SIG-M5 treated with dmso at 0.1 percent for 504 hours (cell line): Measurements from ENCODE around the gene CD27.

ENCODE experiments used
- DNase-seq: peaks from one replicate; lab custom pipeline; 2025; ENCODE audit not compliant: unreplicated experiment; lab: John Stamatoyannopoulos, UW

Gene CD27

GRCh38 chr12:6434205-6435140 lies 10.3 kb upstream of the CD27 start:
- DNase-seq: no peak

- DNase-seq: no peak
Measured at GRCh38 chr12:6435961-6436715, 8.6 kb upstream of the CD27 start.

DNA sequence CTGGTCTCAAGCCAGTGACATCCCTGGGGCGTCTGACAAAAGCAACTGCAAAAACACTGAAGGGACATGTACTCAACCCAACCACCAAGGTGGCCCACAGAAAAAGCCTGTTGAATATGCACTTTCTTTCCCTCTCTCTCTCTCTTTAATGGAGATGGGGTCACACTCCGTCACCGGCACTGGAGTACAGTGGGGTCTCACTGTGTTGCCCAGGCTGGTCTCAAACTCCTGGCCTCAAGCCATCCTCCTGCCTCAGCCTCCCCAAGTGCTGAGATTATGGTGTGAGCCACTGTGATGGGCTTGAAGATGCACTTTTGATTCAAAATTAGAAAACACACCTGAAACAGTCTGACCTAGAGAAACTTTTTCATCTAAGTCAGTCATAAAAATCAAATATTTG lies 7.2 kb upstream of the CD27 start:
- DNase-seq: no peak

GRCh38 chr12:6438345-6438744 lies 6.4 kb upstream of the CD27 start:
- DNase-seq: no peak

DNA sequence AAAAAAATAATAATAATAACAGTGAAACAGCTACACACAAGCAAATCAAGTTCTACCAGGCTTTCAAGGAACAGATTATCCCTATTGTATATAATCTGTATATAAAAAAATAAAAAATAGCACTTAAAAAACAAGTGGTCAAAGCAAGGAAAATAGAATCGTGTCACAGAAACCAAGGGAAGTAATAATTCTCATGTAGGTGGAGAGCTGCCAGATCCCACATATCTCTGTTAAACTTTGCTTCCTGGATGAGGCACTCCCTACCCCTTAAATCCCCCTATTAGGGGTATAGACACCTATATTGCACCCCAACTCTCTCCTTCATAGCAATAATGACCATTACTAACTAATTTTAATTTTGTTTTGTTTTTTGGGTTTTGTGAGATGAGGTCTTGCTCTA lies 4.4 kb upstream of the CD27 start:
- DNase-seq: no peak

GRCh38 chr12:6442836-6443235 lies 1.9 kb upstream of the CD27 start:
- DNase-seq: no peak

DNA sequence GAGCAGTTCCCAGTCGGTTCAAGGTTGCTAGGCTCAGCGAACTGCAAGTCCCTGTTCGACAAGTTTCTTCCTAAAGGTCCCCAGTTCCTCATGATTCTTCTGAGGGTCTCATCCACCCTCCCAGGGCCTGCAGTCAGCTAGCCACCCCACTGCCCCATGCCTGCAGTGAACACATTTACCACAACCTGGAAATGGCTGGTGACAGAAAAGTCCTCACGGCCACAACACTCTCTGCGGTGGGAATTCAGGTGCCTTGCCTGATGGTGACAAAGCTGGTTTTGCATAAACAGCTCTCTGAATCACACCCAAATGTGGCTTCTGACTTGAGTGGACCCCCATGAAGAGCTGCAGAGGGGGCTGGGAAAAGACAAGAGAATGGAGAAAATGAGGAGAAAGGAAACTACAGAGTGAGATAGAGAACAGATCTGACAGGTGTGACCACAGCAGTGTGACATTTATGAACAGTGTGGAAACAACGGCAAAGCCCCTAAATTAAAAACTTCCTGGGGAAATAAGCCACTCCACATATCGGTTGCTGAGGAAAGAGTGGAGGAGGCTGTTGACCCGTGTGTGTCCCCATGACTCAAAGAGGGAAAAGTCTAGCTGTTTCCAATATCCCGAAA lies 1.3 kb upstream of the CD27 start:
- no peak for DNase-seq

DNA sequence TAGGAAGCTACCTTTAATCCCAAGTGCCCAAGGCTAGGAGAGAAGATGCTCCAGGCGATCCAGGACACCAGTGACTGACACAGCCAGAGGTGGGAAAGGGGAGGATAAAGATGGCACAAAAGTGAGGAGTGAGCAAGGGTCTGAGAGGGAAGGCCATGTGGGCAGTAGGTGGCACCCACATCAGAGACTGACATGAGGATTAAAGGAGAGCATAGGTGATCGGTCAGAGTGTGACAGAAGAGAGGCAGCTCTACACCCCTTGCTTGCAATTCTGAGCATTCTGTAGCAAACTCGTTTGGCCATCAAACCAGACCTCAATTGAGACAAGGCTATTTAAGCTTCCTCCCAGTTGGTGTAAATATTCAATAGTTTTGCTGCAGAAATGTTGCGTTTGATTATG lies 724 bp upstream of the CD27 start:
- no peak for DNase-seq

- DNase-seq: no peak
Measured at GRCh38 chr12:6450091-6450868, 5.5 kb downstream of the CD27 start.

GRCh38 chr12:6450869-6451347 lies 6.2 kb downstream of the CD27 start:
- DNase-seq: no peak

- peak; percentile 82 for DNase-seq
Measured at GRCh38 chr12:6451348-6452244, 6.8 kb downstream of the CD27 start, which contains the start of gene TAPBPL. TAPBPL (plus strand) TSS chr12:6452042; CDS start chr12:6452249, 207 bp downstream.

DNA sequence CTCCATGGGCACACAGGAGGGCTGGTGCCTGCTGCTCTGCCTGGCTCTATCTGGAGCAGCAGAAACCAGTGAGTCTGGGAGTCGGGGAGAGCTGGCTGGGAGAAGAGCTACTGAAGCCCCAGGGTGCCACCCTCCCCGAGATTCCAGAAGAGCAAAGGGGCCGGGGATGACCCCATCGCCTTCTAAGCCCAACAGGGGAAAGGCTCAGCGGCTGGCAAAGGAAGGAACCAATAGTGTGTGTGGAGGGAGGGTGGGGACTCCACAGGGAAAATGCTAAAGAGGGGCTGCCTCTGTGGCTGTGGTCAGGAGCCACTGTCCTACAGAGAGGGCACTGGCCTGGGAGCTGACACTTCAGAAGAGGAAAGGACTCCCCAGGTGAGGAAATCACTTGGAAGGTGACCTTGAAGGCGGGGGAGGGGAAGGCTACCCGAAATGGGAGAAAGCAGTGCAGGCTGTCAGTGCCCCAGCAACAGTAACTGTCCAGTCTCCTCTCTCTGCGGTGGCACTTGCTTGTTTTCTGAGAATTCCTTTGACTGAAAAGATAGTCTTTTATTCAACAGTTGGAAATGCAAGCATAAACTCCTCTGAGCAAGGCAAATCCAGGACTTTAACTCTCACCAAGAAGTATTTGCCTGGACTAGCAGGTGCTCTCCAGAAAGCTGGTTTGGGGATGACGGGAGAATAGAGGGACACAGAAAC lies 7.6 kb downstream of the CD27 start:
- no peak for DNase-seq

DNA sequence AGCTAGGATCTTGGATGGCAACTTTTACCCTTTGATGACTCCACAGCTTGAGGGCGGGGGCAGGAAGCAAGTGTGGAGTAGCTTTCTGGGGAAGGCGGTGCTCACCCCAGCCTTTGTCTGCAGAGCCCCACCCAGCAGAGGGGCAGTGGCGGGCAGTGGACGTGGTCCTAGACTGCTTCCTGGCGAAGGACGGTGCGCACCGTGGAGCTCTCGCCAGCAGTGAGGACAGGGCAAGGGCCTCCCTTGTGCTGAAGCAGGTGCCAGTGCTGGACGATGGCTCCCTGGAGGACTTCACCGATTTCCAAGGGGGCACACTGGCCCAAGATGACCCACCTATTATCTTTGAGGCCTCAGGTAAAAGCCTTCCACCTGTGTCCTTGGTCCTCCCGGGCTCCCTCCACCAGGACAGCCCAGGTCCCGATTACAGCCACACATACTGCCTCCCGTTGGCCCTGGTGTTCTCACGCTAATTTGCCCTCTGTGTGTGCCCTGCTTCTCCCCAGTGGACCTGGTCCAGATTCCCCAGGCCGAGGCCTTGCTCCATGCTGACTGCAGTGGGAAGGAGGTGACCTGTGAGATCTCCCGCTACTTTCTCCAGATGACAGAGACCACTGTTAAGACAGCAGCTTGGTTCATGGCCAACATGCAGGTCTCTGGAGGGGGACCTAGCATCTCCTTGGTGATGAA lies 8.3 kb downstream of the CD27 start:
- no peak for DNase-seq

DNA sequence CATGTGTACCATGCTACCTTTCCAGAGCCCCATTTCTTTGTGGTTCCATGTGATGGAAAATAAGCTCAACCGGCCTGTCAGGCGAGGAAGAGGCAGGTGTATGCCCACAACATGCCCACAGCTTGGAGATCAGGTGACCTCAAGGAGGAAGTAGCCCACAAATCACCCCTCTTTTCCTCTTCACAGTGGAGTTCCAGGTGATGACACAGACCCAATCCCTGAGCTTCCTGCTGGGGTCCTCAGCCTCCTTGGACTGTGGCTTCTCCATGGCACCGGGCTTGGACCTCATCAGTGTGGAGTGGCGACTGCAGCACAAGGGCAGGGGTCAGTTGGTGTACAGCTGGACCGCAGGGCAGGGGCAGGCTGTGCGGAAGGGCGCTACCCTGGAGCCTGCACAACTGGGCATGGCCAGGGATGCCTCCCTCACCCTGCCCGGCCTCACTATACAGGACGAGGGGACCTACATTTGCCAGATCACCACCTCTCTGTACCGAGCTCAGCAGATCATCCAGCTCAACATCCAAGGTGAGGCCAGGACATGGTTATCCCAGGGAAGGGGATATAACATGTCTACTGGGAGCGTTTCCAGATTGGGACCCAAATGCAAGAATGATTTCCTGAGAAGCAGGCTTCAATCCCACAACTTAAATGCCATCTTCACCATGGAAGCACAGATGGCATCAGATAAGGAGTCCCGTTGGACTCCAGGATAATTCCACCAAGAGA lies 12.6 kb downstream of the CD27 start:
- DNase-seq: no peak

GRCh38 chr12:6458281-6459003 lies 13.7 kb downstream of the CD27 start:
- DNase-seq: no peak

- no peak for DNase-seq
Measured at GRCh38 chr12:6459004-6459337, 14.2 kb downstream of the CD27 start.

GRCh38 chr12:6460751-6461371 lies 16.1 kb downstream of the CD27 start:
- DNase-seq: no peak
